GM21576 (cell line): Measurements from ENCODE around the gene CEP131.

Experiments
- ATAC-seq: cut with Tn5 transposase; IDR thresholded peaks from one replicate; pipeline ENCODE4 v1.9.1; 2021; ENCODE audit warnings: mild to moderate bottlenecking, moderate library complexity; ENCODE audit not compliant: unreplicated experiment

Gene CEP131

DNA sequence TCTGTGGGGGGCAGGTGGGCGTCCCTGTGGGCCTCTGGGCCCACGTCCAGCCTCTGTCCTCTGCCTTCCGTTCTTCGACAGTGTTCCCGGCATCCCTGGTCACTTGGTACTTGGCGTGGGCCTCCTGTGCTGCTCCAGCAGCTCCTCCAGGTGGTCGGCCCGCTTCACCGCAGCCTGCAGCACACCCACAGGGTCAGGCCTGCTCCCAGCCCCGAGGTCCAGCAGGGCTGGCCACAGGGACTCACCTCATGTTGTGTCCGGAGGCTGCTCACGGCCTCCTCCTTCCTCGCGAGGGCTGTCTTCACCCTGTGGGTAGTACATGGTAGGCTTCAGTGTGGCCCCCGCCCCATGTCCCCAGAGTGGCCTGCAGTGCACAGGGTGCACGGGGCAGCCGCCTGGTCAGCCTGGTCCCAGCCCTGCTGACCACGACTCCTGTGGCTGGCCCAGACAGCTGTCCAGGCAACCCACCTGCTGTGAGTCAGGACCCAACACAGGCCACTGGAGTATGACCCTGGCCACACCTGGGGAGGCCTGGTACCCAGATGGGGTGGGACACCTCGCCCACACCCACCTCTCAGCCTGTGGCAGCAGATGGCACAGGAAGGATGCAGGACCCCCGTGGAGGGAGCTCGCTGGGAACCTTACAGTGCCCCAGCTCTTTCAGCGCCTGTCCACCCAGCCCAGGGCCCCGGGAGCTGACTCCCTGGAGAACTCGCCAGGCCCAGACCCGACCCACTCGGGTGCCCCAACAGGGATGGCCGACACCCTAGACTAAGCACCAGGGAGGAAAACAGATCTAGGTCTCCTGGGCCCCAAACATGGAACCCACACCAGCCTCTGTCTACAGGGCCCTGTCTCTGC lies 32.9 kb downstream of the CEP131 start:
- no peak for ATAC-seq

DNA sequence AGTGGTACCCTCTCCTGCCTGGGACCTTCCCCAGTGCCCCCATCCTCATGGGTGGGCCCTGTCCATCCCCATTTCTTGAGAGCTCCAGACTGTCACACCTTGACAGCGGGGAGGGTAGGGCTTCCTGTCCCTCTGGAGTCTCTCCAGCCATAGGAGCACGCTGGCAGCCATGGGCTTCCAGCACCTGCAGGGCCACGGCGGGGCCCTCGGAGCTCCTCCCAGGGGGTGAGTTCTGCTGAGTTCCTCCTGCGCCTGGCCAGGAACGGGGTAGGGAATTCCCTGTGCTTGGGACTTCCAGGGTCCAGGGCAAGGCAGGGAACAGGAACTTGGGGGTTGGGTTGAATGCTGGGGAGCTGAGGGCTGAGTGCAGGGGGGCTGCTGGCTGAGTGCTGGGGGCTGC lies 33.7 kb downstream of the CEP131 start:
- ATAC-seq, result no peak

DNA sequence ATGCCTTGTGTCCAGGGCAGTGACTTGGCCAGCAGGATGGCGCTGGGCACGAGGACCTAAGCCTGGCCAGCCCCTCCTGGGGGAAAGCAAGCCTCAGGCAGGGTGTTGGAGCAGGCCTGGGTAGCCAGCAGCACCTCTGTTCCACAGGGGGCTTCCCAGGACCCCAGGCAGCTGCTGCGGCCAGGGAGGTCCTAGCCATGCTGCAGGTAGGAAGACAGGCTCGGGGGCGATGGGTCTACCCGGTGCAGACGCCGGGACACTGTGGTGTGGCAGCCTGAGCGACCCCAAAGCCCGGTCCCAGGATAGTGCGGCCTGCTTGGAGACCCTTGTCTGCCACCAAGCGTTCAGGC lies 34.3 kb downstream of the CEP131 start:
- no peak for ATAC-seq

DNA sequence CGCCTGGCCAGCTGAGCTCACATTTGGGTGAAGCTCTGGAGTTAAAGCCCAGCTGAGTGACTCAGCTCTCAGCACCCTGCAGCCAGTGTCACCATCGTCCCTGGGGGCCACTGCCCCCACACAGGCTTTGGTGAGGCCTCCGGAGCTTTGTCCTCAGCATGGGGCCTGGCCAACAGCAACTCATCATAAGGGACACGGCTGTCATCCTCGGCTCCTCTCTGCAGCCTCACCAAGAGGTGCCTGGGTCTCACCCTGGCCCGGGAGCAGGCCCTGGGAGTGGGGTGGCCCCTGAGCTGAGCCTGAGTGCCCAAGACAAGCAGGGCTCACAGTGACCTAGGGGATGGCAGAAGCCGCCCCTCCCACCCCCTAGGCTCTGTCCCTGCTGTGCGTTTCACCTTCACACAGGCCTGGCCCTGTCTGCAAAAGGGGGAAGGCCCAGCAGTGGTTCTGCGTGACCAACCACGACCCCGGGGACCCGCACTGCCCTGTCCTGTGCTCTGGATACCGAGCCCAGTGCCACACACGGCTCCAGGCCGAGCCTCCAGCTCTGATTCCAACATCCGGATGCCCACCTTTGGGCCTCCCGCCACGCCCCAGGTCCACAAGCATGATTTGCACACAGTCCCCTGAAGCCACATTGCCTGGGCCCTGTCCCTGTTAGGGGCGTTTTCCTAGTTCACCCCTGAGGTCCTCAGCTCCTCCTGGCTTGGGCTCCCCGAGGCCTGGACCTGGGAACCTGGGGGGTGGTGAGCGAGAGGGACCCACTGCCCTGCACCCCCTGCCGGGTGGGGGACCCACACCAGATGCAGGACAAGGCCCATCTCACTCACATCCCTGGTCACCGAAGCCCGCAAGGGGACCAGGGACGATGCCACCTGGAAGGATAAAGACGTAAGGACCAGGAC lies 34.9 kb downstream of the CEP131 start:
- no peak for ATAC-seq

DNA sequence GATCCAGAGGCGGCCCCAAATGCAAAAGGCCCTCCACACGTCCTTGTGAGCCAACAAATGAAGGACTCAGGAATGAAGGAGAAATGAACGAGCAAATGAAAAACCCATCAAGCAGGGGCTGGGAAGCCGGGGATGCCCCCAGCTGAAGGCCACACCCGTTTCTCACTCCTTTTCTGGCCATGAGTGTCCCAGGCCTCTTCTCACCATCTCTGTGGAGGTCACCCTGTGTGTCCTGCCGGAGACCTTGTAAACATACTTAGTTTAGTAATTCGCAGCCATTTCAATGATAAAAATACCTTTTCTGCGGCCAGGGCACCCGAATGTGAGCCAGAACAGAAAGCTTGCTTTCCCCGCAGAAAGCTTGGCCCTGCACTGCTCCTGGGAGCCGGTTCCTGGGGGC lies 35.6 kb downstream of the CEP131 start:
- no peak for ATAC-seq

DNA sequence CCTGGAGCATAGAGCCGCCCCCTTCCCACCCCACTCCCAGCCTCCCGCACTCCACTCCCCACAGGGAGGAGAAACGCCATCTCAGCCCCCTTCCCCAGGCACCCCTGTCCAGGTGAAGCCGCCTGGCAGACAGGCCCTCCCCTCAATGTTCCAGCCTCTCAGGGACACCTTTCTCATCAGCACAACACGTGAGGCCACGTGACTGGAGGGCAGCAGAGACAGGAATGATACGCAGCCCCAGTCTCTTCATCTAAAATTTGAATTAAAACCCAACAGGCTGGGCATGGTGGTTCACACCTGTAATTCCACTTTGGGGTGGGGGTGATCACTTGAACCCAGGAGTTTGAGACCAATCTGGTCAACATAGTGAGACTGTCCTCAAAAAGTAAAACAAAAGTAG lies 36.6 kb downstream of the CEP131 start:
- no peak for ATAC-seq

DNA sequence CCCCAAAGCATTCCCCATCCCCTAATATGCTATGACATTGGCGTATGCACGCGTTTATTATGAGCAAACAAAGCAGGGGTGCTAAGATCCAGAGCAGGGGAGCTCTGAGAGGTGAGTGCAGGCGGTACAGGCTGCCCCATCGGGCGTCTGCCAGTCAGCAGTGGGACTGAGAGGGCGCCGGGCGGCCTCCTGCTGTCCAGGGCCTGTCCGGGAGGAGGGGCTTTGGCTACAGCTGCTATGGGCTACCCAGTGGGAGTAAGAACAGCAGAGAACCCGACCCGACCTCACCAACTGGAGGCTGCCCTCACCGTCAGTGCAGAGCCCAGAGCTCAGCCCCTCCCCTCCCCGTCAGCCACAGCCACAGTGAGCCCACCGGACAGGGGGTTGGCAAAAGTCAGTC lies 38.2 kb downstream of the CEP131 start:
- ATAC-seq, result no peak

DNA sequence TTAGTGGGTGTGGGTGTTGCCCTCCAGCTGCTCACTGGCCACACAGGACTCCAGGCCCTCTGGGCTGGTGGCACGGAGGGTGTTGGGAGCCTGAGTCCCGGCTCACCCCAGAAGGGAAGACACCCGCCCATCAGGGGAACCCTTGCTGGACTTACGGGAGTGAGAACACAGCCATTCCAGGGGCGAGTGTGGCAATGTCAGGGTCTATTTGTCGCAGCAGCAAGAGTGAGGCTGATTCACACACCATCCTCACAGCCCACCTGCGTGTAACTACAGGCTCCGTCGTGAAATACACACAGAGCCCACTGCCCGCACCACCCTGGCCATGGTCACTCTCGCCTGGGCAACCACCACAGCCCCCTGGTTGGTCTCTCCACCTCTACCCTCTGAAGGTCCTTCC lies 39.0 kb downstream of the CEP131 start:
- no peak for ATAC-seq

DNA sequence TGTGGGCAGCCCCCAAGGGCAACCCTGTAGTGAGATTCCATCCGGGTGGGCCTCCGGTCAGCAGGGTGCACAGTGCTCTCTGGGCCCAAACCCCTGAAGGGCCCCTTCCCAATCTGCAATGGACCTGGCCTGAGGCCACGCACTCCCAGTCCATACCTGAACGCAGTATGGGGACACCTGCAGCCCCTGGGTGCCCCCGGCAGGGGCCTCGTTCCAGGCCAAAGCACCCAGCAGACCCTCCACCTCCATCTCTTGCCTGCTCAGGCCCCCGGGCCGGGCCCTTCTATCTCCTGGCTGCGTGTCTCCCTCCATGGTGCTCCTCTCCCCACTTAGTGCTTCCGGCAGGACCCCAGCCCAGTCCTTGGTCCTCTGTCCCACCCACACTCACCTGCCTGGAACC lies 39.4 kb downstream of the CEP131 start:
- no peak for ATAC-seq

DNA sequence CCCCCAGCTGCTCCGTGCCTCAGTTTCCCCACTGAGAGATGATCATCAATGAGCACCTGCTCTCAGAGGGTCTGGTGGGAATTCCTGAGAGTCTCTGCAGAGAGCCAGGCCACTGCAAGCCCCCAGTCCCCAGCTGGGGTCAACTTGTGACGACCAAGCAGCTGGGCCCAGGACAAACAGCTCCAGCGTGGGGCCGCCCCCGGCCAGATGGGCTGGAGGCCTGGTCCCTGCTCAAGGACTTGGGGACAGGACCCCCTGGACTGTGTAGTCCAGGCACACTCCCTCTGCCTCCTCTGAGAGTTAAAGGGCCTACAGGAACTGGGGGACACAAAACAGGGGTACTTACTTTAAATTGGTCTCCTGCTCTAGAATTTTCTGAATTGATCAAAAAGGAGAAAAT lies 40.2 kb downstream of the CEP131 start:
- no peak for ATAC-seq

DNA sequence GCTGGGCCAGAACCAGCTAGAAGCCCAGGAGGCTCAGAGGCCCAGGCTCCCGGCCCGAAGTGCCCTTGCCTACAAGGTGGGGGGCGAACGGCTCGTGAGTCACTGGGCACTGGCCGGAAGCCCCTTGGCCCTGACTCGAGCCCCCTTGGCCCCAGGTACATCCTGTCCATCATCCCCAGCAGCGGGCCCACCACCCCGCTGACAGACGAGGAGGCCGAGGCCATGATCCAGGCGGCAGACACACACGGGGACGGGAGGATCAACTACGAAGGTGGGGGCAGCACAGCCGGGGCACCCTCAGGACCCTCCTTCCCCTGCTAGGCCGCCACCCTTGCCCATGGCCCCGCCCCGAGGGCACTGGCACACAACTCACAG lies 41.0 kb downstream of the CEP131 start:
- no peak for ATAC-seq

DNA sequence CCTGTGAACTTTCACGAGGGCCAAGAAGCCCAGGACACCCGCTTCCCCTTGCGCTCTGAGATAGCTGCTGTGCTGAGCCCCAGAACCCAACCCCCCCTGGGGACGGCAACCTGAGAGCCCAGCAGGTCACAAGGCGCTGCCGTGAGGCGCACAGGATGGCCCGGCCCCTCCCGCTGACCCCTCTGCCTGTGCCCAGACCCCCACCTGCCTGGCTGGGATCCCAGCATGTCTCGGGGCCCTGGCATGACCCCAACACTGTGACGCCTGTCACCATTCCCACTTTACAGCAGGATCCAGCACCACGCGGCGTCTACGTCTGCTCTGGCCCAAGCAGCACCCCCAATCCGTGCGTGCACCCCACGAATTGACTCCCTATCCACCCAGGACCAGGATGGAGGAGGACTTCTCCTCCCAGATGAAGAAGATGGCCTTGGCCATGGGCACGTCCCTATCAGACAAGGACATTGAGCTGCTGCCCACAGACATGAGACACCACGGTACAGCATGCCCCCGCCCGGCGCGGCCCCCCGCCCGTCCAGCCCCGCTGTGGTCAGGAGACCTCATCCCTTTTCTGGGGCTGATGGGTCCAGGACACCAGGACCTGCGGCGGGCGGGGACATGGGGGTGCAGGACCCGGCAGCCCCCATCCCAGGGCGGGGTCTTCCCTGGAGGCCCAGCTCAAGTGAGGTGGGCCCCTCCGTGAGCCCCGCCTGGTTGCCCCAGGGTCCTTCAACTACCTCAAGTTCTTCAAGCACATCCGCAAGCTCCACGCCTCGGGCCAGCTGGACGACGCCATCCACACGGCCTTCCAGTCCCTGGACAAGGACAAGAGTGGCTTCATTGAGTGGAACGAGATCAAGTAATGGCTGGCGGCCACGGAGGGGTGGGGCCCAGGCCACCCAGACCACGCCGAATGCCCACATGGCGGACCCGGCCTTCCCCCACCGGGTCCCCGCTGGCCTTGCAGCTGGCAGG lies 41.6 kb downstream of the CEP131 start:
- no peak for ATAC-seq

DNA sequence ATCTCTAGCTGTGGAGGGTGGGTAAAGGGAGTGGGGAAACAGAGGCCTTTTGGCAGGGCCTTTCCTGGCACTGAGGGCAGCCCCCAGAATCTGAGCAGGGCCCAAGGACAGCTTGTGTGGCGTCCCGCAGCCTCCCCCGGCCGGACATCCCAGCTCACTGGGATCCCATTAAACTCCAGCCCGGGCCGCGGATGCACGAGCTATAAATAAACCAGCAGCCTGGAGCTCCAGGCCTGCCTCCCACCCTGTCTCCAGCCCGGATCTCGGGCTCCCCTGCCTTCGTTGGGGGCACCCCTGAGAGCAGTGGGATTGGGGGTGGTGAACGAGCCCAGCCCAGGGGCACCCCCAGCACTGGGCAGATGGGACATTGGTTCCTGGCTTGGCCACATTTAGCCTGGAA lies 42.9 kb downstream of the CEP131 start:
- no peak for ATAC-seq

DNA sequence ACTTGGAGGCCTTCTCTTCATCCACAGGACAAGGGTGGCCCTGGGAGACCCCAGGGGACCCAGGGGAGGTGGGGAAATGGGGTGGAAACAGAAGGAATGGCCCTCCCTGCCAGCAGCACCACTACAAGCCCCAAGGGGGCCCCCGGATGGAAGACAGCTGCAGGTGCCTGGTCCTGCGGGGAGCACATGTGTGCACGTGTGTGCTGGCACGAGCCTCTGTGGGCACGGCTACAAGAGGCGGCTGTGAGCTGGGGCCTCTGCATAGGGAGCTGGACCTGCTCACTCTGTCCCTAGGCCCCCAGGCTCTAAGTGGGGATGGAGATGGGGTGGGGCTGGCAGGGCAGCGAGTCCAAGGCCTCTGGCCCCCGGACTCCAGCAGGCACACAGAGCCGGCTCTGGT lies 43.5 kb downstream of the CEP131 start:
- ATAC-seq, result no peak

DNA sequence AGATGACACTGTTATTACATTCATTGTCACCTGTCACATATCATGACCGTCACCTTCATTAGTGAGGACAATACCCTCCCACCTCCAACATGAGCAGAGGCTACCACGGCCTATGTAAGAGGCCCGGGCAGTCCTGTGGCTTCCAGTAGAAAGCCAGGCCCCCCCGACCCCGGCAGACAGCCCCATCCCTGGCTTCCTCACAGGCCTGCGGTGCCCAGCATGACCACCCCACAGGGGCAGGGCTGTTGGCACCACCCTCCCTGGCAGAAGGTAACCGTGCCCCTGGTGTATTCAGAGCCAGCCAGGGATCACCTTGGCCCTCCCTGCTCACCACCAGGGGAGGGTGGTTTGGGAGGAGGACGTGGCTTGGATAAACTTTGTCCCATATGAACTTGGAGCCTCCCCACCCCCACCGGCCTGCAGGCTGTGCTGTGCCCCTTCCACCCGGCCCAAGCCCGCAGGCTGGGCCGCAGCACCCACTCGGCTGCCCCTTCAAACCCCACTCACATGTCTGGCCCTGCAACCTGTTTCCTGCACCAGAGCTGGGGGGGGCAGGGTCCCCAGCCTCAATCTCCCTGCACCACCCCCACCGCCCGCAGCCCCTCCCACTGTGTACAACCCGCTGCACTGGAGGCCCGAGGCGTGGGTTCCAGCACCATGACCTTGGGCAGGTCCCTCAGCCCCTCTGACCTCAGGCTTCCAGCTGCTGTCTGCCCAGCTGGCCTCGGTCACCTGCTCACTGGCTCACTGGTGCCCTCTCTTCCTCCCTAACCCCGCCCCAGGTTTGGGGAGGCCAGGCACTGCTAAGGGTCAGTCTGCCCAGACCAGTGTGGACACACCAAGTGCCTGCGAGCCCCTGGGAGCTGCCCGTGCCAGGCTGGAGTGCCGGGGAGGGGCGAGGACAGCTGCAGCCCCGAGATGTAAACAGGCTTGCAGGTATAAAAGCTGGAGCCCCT lies 44.4 kb downstream of the CEP131 start:
- no peak for ATAC-seq

DNA sequence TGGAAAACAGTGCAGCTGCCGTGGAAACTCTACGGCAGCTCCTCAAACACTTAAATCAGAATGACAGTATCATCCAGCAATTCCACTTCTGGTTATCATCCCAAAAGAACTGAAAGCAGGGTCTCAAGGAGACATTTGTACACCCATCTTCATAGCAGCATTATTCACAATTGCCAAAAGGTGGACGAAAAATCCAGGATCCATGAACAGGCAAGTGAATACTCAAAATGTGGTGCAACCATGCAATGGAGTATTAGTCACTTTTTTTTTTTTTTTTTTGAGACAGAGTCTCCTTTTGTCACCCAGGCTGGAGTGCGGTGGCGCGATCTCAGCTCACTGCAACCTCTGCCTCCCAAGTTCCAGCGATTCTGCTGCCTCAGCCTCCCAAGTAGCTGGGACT lies 46.1 kb downstream of the CEP131 start:
- no peak for ATAC-seq

DNA sequence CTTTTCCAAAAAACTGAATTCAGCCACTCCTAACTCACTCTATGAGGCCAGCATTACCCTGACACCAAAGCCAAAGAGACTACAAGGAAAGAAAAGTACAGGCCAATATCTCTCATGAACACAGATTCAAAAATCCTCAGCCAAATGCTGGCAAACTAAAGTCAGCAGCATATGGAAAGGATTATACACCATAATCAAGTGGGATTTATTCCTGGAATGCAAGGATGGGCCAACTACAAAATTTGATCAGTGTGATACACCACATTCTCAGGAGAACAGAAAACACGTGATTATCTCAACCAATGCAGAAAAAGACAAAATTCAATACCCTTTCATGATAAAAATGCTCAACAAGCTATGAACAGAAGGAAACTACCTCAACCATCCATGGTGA lies 49.0 kb downstream of the CEP131 start:
- ATAC-seq, result no peak

DNA sequence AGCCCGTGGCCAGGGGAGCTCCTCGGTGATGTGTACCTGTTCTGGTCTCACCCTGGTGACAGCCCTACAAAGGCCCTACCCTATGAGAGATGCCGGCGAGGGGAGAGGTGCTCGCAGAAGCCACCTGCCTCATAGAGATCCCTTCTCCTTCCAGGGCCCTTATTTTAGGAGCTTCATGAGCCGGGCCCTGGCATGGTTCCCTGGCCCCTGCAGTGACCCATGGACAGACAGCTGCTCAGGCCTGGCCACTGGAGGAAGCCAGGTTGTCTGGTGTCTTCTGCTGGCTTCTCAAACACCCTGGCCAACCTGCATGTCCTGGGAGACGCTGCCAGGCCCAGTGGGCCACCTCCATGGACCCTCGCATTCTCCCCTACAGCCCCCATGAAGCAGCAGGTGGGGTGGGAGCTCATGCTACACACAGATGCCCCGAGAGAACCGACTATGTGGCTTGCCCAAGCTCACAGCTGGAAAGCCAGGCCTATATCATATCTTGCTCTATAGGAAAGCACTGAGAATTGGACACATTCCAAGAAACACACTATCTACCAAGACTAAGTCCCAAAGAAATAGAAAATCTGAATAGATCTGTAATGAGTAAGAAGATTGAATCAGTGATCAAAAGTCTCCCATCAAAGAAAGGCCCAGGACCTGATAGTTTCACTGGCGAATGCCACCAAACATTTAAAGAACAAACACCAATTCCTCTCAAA lies 49.6 kb downstream of the CEP131 start:
- no peak for ATAC-seq

DNA sequence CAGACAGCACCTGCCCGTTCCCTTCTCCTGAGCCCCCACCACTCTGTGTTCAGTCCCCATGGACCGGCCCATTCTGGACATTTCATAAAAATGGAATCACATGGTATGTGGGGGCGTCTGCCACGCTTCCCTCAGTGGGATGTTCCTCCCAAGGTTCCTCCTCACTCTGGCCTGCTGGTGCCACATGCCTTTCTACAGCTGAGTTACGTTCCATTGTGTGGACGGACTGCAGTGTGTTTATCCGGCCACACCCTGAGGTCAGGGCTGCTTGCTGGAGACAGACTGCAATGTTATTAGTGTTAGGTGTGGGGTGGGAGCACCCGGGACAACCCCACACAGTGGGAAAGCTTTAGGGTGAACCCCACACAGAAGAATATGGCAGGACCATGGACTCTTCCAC lies 50.8 kb downstream of the CEP131 start:
- no peak for ATAC-seq
